Hypothalamus (tissue), 51 donors: ENCODE measurements around the gene FUT7.

ENCODE experiments used
- DNase-seq, 51 donors: peaks; one replicate each; lab custom pipeline; 2025; lab: John Stamatoyannopoulos, UW

The FUT7 gene

GRCh38 chr9:136990242-136990911 is 41.5 kb downstream of the FUT7 start:
- no peak for DNase-seq

GRCh38 chr9:136988872-136989271 is 43.0 kb downstream of the FUT7 start:
- no peak for DNase-seq

- no peak for DNase-seq
These were observed 46.0 kb downstream of the FUT7 start for GRCh38 chr9:136985853-136986252.

- peak in 7 of 51 donors; percentile 27 to 67 (median 37) for DNase-seq
These were observed 46.8 kb downstream of the FUT7 start for GRCh38 chr9:136985027-136985602.

GRCh38 chr9:136984464-136985026 is 47.3 kb downstream of the FUT7 start:
- peak in 3 of 51 donors; percentile 30 to 63 (median 59) for DNase-seq

GRCh38 chr9:136983656-136984314 is 48.1 kb downstream of the FUT7 start:
- peak in 5 of 51 donors; percentile 42 to 74 (median 46) for DNase-seq

GRCh38 chr9:136983167-136983566 is 48.7 kb downstream of the FUT7 start:
- peak in 17 of 51 donors; percentile 50 to 80 (median 72) for DNase-seq

GRCh38 chr9:136982232-136983051 is 49.4 kb downstream of the FUT7 start, which contains the start of gene LCNL1:
Gene LCNL1 (plus strand): TSS chr9:136982993. CDS start chr9:136983587, 594 bp downstream.
- peak in 44 of 51 donors; percentile 49 to 92 (median 76) for DNase-seq

- DNase-seq, result peak in 39 of 51 donors; percentile 27 to 93 (median 72)
These were observed 50.2 kb downstream of the FUT7 start for GRCh38 chr9:136981588-136982231.

GRCh38 chr9:136980669-136981478 is 51.0 kb downstream of the FUT7 start:
- peak in 10 of 51 donors; percentile 26 to 81 (median 58) for DNase-seq
